Astrocyte of the cerebellum (primary cell): ENCODE data around the gene CYP2C9.

Source experiments
- DNase-seq: peaks from one replicate; pipeline ENCODE4 v3.0.0-alpha.2; 2011; ENCODE audit warnings: low read depth
- H3K4me3 ChIP-seq: 2 replicates; pipeline ENCODE4 v1.5.1; 2011; ENCODE audit warnings: mild to moderate bottlenecking, low read depth, low read length, moderate library complexity
- in situ Hi-C: cut with HindIII; loops from 2 replicates; pipeline ENCODE4 v1.10.0; 2017; ENCODE audit warnings: low sequenced_read_pairs
- TF ChIP-seq, protein P1 (sequence below): IDR thresholded peaks from 2 replicates; pipeline ENCODE4 v1.5.1; 2012; ENCODE audit warnings: low read length, low read depth, moderate library complexity, mild to moderate bottlenecking; ENCODE audit errors: missing control alignments

The CYP2C9 gene

DNA sequence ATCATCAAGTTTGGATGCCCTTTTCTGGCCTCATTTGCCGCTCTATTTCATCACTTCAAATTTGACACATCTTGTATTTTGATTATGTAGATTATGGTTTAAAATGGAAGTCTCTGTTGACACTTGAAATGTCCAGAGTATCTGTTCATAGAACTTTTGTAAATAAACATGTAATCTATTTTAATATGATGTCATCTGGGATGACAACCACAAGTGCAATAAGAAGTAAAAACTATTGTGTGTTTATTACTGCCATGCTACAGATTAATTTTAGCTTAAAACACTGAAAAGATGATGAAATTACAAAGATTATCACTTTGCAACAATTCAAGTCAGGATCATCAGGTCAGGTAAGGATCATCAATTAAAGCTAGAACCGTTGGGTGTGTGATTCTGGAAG, 100.8 kb downstream of the CYP2C9 start:
- TF ChIP-seq, protein P1, sequence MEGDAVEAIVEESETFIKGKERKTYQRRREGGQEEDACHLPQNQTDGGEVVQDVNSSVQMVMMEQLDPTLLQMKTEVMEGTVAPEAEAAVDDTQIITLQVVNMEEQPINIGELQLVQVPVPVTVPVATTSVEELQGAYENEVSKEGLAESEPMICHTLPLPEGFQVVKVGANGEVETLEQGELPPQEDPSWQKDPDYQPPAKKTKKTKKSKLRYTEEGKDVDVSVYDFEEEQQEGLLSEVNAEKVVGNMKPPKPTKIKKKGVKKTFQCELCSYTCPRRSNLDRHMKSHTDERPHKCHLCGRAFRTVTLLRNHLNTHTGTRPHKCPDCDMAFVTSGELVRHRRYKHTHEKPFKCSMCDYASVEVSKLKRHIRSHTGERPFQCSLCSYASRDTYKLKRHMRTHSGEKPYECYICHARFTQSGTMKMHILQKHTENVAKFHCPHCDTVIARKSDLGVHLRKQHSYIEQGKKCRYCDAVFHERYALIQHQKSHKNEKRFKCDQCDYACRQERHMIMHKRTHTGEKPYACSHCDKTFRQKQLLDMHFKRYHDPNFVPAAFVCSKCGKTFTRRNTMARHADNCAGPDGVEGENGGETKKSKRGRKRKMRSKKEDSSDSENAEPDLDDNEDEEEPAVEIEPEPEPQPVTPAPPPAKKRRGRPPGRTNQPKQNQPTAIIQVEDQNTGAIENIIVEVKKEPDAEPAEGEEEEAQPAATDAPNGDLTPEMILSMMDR: no peak
- H3K4me3 ChIP-seq: no peak overlapping the region
- DNase-seq: no peak
- in situ Hi-C loops: no loop called here
